Lower lobe of right lung (tissue), 2 donors: ENCODE results near the gene GDAP2. TPM values are rescaled to one million over a fixed set of nuclear protein-coding genes. Genes with fewer than 3 reads are reported as not detected.

Experiments
- ATAC-seq, 2 donors: fragments of 200-7000 bp; cut with Tn5 transposase; one replicate each; pipeline ENCODE4 v1.9.1; 2020 to 2022; ENCODE audit warnings: mild to moderate bottlenecking in 2 of 2, moderate library complexity in 2 of 2
- DNase-seq: peaks from one replicate; pipeline ENCODE4 v3.0.0-alpha.2; 2020
- H3K27ac ChIP-seq: fragments of 200-600 bp; one replicate; pipeline ENCODE4 v1.8.0; 2022
- H3K27me3 ChIP-seq: fragments of 200-600 bp; one replicate; pipeline ENCODE4 v1.8.0; 2022; ENCODE audit warnings: low read depth
- H3K36me3 ChIP-seq: fragments of 200-600 bp; one replicate; pipeline ENCODE4 v1.8.0; 2022; ENCODE audit warnings: mild to moderate bottlenecking
- H3K4me1 ChIP-seq: fragments of 200-600 bp; one replicate; pipeline ENCODE4 v1.8.0; 2022
- H3K4me3 ChIP-seq: fragments of 200-600 bp; one replicate; pipeline ENCODE4 v1.8.0; 2022; ENCODE audit warnings: mild to moderate bottlenecking
- H3K9me3 ChIP-seq: fragments of 200-600 bp; one replicate; pipeline ENCODE4 v1.8.0; 2022
- intact Hi-C: fragments of 100-400 bp; cut with DNase I; formaldehyde crosslinking; loops from one replicate; pipeline ENCODE4 v1.11.0; 2022
- total RNA-seq: library from RNA; stranded (reverse); fragmentation: NEBNext Ultra II Directional; extraction: Animal tissue kit (Norgen Biotek cat#: 25700); gene quantifications from one replicate; pipeline ENCODE4 v1.2.1, GENCODE V29; 2021
- TF ChIP-seq, protein P1 (sequence below): fragments of 200-600 bp; IDR thresholded peaks from one replicate; pipeline ENCODE4 v1.8.0; 2022; ENCODE audit warnings: antibody characterized with exemption, mild to moderate bottlenecking
- donor health status: DM: no; HTN: yes; CAD: no; lungs with severe emphysema.

GDAP2 gene
- total RNA-seq, 1 donor from 2014 or later: 34.1 TPM

DNA sequence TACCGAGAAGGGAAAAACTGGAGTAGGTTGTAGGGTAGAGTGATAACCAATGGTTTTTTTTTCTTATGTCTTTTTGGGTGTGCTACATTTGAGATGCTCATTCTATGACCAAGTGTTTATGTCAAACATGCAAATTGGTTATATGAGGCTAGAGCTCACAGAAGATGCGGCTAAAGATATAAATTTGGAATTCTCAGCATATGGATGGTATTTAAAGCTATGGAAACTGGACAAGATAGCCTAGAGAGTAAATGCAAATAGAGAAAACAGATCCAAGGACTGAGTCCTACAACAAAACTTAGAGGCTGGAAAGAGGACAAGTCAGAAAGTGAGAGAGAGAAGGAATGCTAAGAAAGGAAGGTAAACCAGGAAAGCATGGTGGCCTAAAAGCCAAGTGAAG lies 7.4 kb downstream of the GDAP2 start:
- TF ChIP-seq, protein P1, sequence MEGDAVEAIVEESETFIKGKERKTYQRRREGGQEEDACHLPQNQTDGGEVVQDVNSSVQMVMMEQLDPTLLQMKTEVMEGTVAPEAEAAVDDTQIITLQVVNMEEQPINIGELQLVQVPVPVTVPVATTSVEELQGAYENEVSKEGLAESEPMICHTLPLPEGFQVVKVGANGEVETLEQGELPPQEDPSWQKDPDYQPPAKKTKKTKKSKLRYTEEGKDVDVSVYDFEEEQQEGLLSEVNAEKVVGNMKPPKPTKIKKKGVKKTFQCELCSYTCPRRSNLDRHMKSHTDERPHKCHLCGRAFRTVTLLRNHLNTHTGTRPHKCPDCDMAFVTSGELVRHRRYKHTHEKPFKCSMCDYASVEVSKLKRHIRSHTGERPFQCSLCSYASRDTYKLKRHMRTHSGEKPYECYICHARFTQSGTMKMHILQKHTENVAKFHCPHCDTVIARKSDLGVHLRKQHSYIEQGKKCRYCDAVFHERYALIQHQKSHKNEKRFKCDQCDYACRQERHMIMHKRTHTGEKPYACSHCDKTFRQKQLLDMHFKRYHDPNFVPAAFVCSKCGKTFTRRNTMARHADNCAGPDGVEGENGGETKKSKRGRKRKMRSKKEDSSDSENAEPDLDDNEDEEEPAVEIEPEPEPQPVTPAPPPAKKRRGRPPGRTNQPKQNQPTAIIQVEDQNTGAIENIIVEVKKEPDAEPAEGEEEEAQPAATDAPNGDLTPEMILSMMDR: no peak
- Histone ChIP-seq H3K4me3 (no peak overlapping the region), H3K9me3 (no peaks in the 10 kb centered on the region), H3K4me1 (peaks cover 4% of the 10 kb centered on the region), H3K27ac (no peak overlapping the region), H3K27me3 (no peaks in the 10 kb centered on the region), H3K36me3 (peaks cover 32% of the 10 kb centered on the region)
- DNase-seq: no peak
- no peak for ATAC-seq
- intact Hi-C loops: no loop called here

DNA sequence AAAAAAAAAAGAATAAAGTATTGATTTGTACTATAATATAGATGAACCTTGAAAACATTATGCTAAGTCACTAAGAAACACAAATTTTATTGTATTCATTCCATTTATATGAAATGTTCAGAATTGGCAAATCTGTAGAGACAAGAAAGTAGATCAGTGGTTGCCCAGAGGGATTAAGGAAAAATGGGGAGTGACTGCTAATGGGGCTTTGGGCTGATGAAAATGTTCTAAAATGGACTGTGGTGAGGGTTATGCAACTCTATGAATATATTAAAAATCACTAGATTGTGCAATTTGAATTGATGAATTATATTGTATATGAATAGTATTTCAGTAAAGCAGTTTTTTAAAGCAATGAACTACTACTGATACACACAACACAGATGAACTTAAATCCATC lies 10.0 kb downstream of the GDAP2 start:
- Histone ChIP-seq H3K9me3 (no peaks in the 10 kb centered on the region), H3K36me3 (peaks cover 59% of the 10 kb centered on the region)
- no peak for DNase-seq

DNA sequence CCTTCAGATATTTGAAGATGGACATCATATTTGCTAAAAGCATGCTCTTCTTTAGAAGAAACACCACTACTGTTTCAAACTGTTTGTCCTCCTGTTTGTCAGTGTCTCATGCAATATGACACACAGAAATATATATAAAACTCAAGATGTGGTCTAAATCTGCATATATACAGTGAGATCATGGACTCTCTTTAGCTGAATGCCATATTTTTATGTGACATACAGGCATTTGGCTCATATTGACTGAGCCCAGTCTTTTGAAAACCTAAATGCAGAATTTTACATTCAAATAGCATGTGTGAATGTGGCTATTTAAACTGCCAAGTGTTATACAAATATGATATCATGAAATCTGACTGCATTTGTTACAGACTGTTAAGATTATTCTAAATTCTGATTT lies 18.4 kb downstream of the GDAP2 start:
- intact Hi-C loops: no loop called here
- ATAC-seq (no peak), DNase-seq (no peak)
- Histone ChIP-seq H3K4me3 (no peak overlapping the region), H3K36me3 (peaks cover 97% of the 10 kb centered on the region), H3K27ac (no peak overlapping the region), H3K27me3 (no peaks in the 10 kb centered on the region), H3K4me1 (no peaks in the 10 kb centered on the region), H3K9me3 (no peaks in the 10 kb centered on the region)
- TF ChIP-seq, protein P1: no peak

More for the DNA sequence above, 10.0 kb downstream of the GDAP2 start:
- TF ChIP-seq, protein P1: no peak
- Histone ChIP-seq H3K4me3 (no peak overlapping the region), H3K27ac (no peak overlapping the region), H3K27me3 (no peaks in the 10 kb centered on the region), H3K4me1 (no peaks in the 10 kb centered on the region)
- no peak for ATAC-seq
- intact Hi-C loops: no loop called here

DNA sequence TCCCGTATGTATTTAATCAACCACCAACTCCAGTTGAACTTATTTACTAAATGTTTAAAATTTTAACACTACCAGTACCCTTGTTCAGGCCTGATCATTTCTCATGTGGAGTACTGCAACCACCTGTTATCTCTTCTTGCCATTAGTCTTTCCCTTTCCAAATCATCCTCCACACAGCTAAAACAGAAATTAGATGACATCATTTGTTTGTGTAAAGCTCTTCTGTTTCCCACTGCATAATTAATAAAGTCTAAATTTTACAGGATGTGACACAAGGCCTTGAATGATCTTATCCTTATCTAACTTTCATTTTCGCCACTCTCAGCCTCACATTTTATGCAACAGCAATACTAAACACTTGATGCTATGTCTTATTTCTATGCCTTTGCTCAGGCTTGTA lies 24.4 kb downstream of the GDAP2 start:
- H3K4me3 ChIP-seq: no peak overlapping the region
- TF ChIP-seq, protein P1: no peak
- DNase-seq: no peak
- intact Hi-C loops: no loop called here
- no peak for ATAC-seq
- no peaks in the 10 kb centered on the region for H3K27me3 ChIP-seq
- H3K9me3 ChIP-seq: no peaks in the 10 kb centered on the region
- H3K27ac ChIP-seq: no peak overlapping the region
- H3K36me3 ChIP-seq: peaks cover 83% of the 10 kb centered on the region
- H3K4me1 ChIP-seq: no peaks in the 10 kb centered on the region

DNA sequence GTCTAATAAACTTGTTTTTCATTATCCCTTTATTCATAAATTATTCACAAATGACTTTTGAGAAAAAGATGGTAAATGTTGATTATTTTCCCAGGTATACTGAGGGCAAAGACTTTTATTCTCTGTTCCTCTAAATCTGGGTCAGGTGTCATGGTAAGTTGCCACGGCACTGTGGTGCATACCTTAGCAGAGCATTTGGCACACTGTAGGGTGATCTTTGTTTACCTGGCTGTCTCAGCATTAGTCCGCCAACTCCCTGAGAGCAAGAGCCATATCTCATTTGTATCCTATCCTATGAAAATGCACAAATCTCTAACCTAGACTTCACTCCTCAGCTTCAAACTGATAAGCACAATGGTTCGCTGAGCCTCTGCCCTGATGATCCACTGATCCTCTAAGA lies 24.9 kb downstream of the GDAP2 start:
- ATAC-seq: no peak

More for the DNA sequence above, 24.9 kb downstream of the GDAP2 start:
- TF ChIP-seq, protein P1: no peak
- Histone ChIP-seq H3K27me3 (no peaks in the 10 kb centered on the region), H3K27ac (no peak overlapping the region), H3K9me3 (no peaks in the 10 kb centered on the region), H3K4me3 (no peak overlapping the region), H3K4me1 (no peaks in the 10 kb centered on the region), H3K36me3 (peaks cover 80% of the 10 kb centered on the region)
- intact Hi-C loops: no loop called here
- no peak for DNase-seq
